Ishikawa (cell line): Measurements from ENCODE around the gene ADCY9.

ENCODE experiments used
- CEBPB ChIP-seq: IDR thresholded peaks from 2 replicates; pipeline ENCODE4 v1.6.1; 2012
- CREB1 ChIP-seq: IDR thresholded peaks from 2 replicates; pipeline ENCODE4 v1.6.1; 2012; ENCODE audit warnings: low read depth
- EGR1 ChIP-seq: IDR thresholded peaks from 2 replicates; pipeline ENCODE4 v1.6.1; 2012
- EP300 ChIP-seq: IDR thresholded peaks from 2 replicates; pipeline ENCODE4 v1.6.1; 2012; ENCODE audit warnings: borderline replicate concordance
- FOXM1 ChIP-seq: IDR thresholded peaks from 2 replicates; pipeline ENCODE4 v1.6.1; 2012; ENCODE audit warnings: low read depth, borderline replicate concordance
- NFIC ChIP-seq: IDR thresholded peaks from 2 replicates; pipeline ENCODE4 v1.6.1; 2012
- RAD21 ChIP-seq: IDR thresholded peaks from 2 replicates; pipeline ENCODE4 v1.6.1; 2012; ENCODE audit warnings: low read depth
- TAF1 ChIP-seq: IDR thresholded peaks from 2 replicates; pipeline ENCODE4 v1.6.1; 2012; ENCODE audit warnings: low read depth, mild to moderate bottlenecking
- TCF12 ChIP-seq: IDR thresholded peaks from 2 replicates; pipeline ENCODE4 v1.6.1; 2012; ENCODE audit warnings: low read depth
- TEAD4 ChIP-seq: IDR thresholded peaks from 2 replicates; pipeline ENCODE4 v1.6.1; 2012
- USF1 ChIP-seq: IDR thresholded peaks from 2 replicates; pipeline ENCODE4 v1.6.1; 2012
- YY1 ChIP-seq: IDR thresholded peaks from 2 replicates; pipeline ENCODE4 v1.6.1; 2012; ENCODE audit warnings: low read depth
- ZBTB7A ChIP-seq: IDR thresholded peaks from 2 replicates; pipeline ENCODE4 v1.6.1; 2012; ENCODE audit warnings: low read depth
- TF ChIP-seq, protein P1 (sequence below): IDR thresholded peaks from 2 replicates; pipeline ENCODE4 v1.6.1; 2012; ENCODE audit warnings: low read depth, mild to moderate bottlenecking
- TF ChIP-seq, protein P2 (sequence below): IDR thresholded peaks from 2 replicates; pipeline ENCODE4 v1.6.1; 2012

The ADCY9 gene

GRCh38 chr16:4060009-4060408 lies 56.2 kb downstream of the ADCY9 start:
- TF ChIP-seq, protein P1, sequence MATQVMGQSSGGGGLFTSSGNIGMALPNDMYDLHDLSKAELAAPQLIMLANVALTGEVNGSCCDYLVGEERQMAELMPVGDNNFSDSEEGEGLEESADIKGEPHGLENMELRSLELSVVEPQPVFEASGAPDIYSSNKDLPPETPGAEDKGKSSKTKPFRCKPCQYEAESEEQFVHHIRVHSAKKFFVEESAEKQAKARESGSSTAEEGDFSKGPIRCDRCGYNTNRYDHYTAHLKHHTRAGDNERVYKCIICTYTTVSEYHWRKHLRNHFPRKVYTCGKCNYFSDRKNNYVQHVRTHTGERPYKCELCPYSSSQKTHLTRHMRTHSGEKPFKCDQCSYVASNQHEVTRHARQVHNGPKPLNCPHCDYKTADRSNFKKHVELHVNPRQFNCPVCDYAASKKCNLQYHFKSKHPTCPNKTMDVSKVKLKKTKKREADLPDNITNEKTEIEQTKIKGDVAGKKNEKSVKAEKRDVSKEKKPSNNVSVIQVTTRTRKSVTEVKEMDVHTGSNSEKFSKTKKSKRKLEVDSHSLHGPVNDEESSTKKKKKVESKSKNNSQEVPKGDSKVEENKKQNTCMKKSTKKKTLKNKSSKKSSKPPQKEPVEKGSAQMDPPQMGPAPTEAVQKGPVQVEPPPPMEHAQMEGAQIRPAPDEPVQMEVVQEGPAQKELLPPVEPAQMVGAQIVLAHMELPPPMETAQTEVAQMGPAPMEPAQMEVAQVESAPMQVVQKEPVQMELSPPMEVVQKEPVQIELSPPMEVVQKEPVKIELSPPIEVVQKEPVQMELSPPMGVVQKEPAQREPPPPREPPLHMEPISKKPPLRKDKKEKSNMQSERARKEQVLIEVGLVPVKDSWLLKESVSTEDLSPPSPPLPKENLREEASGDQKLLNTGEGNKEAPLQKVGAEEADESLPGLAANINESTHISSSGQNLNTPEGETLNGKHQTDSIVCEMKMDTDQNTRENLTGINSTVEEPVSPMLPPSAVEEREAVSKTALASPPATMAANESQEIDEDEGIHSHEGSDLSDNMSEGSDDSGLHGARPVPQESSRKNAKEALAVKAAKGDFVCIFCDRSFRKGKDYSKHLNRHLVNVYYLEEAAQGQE, result no peak
- TF ChIP-seq NFIC (no peak), USF1 (no peak), TAF1 (no peak), YY1 (no peak)
- TF ChIP-seq, protein P2, sequence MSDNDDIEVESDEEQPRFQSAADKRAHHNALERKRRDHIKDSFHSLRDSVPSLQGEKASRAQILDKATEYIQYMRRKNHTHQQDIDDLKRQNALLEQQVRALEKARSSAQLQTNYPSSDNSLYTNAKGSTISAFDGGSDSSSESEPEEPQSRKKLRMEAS, result no peak

DNA sequence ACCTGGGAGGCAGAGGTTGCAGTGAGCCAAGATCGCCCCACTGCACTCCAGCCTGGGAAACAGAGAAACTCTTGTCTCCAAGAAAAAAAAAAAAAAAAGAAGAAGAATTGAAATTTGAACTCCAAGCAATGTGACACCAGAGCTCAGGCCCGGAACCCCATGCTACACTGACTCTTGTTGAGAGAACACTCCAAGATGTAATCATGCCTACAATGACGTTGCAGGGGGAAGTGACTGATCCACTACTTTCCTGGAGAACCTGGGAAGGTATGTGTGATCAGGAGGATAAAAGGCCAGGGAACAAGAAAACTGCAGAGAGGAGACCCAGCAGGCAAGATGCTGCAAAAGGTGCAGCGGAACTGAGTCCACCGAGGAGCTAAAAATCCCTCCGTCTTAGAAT lies 57.9 kb downstream of the ADCY9 start:
- peak; percentile 47 for TF ChIP-seq CREB1
- peak; percentile 25; the same call in 1 of the 2 replicates for TF ChIP-seq TCF12
- TF ChIP-seq EP300, result peak; percentile 37; the same call in 1 of the 2 replicates
- no peak for TF ChIP-seq NFIC

DNA sequence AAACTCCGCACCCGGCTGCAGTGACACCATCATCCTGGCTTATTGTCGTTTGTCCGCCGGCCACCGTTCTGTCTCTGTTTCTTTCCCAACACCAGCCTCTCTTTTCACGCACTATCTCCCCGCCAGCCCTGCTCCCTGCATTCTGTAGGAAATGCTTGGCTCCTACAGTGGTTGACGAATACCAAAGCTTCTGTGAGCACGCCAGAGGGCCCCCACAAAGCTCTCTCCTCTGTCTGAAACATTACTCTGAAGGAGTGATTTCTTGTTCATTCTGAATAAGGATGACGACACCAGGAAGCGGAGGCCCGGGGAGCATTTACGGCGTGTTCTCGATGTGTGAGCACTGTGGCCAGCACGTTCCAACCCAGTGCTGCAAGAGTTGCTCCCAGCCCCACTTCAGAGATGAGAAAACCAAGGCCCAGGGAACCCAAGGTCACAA lies 58.8 kb downstream of the ADCY9 start:
- TF ChIP-seq EGR1, result no peak
- TF ChIP-seq TAF1, result no peak
- no peak for TF ChIP-seq CREB1
- TF ChIP-seq, protein P1, result no peak
- TF ChIP-seq CEBPB, result no peak
- no peak for TF ChIP-seq NFIC
- TF ChIP-seq FOXM1, result no peak
- TF ChIP-seq, protein P2, result no peak
- no peak for TF ChIP-seq TCF12
- TF ChIP-seq YY1, result no peak
- TF ChIP-seq USF1, result no peak
- no peak for TF ChIP-seq EP300
- no peak for TF ChIP-seq TEAD4
- TF ChIP-seq RAD21, result no peak
- no peak for TF ChIP-seq ZBTB7A

DNA sequence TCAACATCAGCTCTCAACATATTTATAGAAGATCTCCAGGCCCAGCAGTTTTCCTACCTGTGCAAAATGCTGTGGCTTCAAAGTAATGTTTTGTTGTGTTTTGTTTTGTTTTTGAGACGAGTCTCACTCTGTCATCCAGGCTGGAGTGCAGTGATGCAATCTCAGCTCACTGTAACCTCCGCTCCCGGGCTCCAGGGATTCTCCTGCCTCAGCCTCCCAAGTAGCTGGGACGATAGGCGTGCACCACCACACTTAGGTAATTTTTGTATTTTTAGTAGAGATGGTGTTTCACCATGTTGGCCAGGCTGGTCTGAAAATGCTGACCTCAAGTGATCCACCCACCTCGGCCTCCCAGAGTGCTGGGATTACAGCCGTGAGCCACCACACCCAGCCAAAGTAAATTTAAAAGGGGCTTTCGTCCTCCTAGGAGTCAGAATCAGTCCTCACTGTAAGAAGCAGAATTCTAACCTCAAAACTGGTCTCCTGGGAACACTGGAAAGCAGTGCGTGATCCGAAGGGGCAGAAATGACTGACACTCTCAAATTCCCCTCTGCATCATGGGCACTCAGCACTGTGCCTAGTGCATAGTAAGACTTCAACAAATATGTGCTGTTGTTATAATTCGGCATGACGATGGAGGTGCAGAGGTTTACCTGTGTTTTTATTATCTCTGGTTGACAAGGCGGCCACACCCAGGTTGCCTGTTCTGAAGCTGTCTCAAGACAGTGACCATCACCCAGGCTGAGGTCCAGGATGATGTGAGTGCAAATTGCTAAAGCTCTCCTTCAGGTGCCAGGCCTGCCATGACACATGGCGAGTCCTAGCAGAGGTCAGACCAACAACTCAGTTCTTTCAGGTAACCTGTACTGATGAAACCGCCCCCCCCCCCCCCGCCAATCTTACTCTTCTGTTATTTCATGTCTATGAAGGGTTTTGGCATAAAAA lies 59.8 kb downstream of the ADCY9 start:
- TF ChIP-seq YY1, result no peak

DNA sequence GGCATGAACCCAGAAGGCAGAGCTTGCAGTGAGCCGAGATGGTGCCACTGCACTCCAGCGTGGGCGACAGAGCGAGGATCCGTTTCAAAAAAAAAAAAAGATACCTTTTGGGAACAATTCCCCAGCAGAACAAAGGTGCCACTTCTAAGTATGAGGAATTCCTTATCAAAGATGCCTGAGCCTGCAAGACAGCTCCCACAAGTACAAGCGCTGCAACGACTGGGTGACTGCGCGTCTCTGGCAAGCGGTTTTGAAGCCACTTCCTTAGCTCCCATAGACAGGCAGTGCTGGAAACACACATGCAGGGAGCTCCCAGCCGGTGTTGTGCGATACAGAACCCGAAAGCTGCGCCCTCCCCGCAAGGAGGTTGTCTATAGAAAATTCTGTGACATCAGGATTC lies 60.5 kb downstream of the ADCY9 start:
- no peak for TF ChIP-seq RAD21
- no peak for TF ChIP-seq EP300
- TF ChIP-seq NFIC, result no peak
- TF ChIP-seq TAF1, result no peak
- TF ChIP-seq ZBTB7A, result no peak
- TF ChIP-seq EGR1, result no peak
- TF ChIP-seq TCF12, result no peak
- no peak for TF ChIP-seq YY1
- TF ChIP-seq, protein P2, result no peak
- TF ChIP-seq CREB1, result no peak
- TF ChIP-seq CEBPB, result no peak
- no peak for TF ChIP-seq FOXM1
- TF ChIP-seq, protein P1, result no peak
